SKM-1 treated with dmso at 0.1 percent for 144 hours (cell line): Measurements from ENCODE around the gene NUP107.

Experiments
- DNase-seq: peaks from one replicate; lab custom pipeline; 2025; ENCODE audit not compliant: unreplicated experiment; lab: John Stamatoyannopoulos, UW

Gene NUP107

DNA sequence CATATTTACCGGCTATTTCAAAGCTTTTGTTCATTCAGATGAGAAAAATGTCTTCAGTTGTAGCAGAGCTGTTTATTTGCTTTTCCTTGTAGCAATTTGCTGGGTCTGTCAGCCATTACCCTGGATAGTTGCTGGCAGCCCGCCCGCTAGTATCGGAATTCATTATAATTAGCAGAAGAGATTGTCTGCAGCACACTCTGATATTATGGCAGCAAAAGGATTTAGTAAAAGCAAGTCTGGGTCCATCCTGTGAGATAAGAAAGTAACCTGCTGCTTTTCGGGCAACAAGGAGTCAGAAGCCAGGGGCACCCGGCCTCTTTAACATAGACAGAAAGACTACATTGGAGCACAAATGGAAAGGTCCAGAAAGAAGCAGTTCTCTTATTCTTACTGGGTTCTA is 53.1 kb downstream of the NUP107 start:
- DNase-seq, result no peak

- DNase-seq, result no peak
These were observed 56.6 kb downstream of the NUP107 start for GRCh38 chr12:68743356-68743755.

DNA sequence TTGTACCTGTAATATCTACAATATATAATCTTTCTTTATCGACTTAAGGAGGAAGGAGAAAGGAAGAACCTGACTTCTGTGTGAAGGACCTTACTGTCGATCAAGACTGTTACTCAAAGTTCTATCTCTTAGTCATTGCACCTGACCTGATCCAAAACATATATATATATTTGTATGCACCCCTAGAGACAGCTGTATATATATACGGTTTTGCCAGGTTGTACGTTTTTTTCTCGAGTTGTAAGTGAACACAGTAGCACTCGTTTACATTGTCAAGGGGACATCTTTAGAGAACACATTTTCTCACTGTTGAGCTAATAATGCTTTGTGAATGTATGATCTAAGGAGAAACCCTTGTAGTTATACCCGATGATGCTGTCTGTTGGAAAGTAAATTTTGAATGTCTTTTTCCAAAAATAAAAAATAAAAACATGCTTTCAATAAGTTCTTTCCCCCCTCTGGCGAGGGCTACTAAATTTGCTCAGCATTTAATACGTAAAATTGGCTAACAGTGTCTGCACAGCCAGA is 58.7 kb downstream of the NUP107 start:
- DNase-seq, result no peak

DNA sequence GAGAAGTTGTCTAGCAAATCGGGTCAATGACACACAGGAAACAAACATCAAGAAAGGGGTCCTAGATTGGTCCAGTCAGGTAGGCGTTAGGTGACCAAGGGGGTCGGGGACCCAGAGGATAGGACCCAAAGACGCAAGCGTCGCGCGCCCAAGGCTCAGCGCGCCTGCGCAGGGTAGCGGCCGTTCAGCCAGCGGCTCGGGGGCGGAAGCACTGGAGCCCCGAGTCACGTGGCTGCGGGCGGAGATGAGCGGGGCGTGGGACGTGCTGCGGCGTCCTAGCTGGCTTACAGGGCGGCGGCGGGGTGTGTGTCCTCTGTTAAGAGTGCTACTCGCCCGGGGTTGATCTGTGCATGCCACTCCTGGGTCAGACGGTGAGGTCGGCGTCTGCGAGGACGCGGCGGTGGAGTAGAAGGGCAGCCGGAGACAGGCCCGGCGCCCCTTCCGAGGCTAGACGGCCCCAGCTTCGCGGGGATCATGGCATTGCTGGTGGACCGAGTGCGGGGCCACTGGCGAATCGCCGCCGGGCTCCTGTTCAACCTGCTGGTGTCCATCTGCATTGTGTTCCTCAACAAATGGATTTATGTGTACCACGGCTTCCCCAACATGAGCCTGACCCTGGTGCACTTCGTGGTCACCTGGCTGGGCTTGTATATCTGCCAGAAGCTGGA is 59.3 kb downstream of the NUP107 start, which contains the start of gene SLC35E3:
Gene SLC35E3 (plus strand): TSS at position 273 of the 668 bp plus-strand sequence. CDS start 202 bp downstream, at position 475.
- DNase-seq, result peak; percentile 81

GRCh38 chr12:68746572-68747180 is 59.9 kb downstream of the NUP107 start:
- peak; percentile 1 for DNase-seq

DNA sequence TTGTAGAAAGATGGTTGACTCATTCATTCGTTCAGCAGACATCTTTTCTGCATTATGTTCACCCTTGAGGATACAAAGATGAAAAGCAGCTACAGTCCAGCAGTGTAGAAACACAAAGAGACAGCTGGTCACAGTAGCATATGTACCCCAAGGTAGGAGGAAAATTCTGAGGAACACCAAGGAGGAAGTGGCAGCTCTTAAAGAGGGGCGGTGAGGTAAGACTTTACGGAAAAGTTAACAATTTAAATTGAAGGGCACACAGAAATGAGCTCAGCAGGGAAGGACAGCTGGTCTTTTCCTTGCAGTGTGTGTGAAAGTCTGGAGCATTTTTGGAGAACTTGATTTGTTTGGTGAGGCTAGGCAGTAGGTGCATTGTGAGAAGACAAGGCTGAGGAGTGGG is 62.7 kb downstream of the NUP107 start:
- DNase-seq, result no peak

DNA sequence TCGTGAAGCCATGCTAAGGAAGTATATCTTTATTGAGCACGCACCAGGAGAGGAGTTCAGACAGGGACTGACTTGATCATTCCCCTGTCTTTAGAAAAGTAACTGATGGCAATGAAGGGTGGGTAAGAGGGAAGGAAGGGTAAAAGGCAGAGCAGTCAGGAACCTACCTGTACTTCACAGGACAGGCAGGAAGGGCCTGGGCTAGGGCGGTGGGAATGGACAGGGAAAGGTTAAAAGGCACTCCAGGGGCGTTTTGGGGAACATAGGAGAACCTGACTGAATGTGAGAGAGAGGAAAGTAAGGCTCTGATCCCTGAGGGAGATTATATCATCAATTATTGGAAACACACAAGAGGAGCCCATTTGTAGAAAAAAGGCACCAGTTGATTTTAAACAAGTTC is 63.1 kb downstream of the NUP107 start:
- no peak for DNase-seq

- DNase-seq, result no peak
These were observed 63.7 kb downstream of the NUP107 start for GRCh38 chr12:68750506-68750905.

- DNase-seq, result no peak
These were observed 68.9 kb downstream of the NUP107 start for GRCh38 chr12:68755536-68756243.

- DNase-seq, result no peak
These were observed 73.1 kb downstream of the NUP107 start for GRCh38 chr12:68759852-68760251.

GRCh38 chr12:68760806-68761441 is 74.1 kb downstream of the NUP107 start:
- no peak for DNase-seq

DNA sequence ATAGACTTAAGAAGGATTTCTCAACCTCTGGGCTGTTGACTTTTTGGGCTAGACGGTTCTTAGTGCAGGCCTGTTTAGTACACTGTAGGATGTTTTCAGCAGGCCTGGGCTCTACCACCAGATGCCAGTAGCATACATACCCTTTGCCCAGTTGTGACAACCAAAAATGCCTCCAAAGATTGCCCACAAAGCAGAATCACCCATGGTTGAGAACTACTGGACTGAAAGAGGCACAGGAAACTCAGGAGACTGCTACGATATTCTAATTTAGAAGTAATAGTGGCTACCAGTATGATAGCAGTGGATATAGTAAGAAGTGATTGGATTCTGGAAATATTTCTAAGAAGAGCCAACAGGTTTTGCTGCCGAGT is 74.6 kb downstream of the NUP107 start:
- DNase-seq, result no peak

- DNase-seq, result no peak
These were observed 75.3 kb downstream of the NUP107 start for GRCh38 chr12:68761901-68762630.

- DNase-seq, result no peak
These were observed 75.9 kb downstream of the NUP107 start for GRCh38 chr12:68762691-68763090.

GRCh38 chr12:68765696-68766095 is 78.9 kb downstream of the NUP107 start:
- DNase-seq, result no peak

- no peak for DNase-seq
These were observed 79.9 kb downstream of the NUP107 start for GRCh38 chr12:68766646-68767045.

DNA sequence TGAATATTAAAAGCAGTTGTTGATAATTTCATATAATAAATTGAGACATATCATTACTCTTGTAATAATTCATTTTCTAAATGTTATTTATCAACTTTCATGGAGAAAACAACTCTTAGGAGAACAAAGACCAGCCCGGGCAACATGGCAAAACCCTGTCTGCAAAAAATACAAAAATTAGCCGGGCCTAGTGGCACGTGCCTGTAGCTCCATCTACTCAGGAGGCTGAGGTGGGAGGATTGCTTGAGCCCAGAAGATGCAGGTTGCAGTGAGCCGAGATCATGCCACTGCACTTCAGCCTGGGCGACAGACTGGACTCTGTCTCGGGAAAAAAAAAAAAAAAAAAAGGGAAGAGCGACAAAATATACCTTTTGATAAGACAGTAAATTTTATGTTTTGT is 80.4 kb downstream of the NUP107 start:
- DNase-seq, result no peak

DNA sequence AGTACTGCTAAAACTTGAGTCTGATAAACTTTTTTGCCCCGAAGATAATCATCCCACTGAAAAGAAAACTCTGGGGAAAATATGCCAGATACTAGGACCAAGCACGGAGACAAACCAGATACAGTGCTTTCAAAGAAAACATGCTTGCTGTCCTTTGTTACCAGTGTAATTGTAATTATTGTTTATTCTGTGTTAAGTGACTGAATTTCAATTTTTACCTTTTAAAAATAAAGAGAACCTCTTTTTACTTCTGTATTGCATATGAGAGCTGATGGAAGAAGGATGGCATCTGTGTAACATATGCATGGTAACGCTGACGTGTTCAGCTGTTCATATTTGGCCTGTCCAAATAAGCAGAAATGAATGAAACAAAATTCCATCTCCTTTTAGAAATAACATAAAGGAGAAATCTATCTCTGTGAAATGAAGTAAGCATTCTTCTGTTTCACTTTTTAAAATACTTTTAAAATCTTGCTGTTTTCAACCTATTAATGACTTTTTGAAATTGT is 81.7 kb downstream of the NUP107 start:
- no peak for DNase-seq

GRCh38 chr12:68769941-68770340 is 83.2 kb downstream of the NUP107 start:
- no peak for DNase-seq

GRCh38 chr12:68771223-68771925 is 84.6 kb downstream of the NUP107 start:
- DNase-seq, result no peak
